Measurements from ENCODE around the gene SLC27A4. TPM values are rescaled to one million over a fixed set of nuclear protein-coding genes. Genes with fewer than 3 reads are reported as not detected.
"Not testable (repeated sequence)": the region's sequence is repeated elsewhere in the genome, so short reads cannot be mapped to it uniquely, and the experiment has no call there.

SLC27A4 gene
- polyA plus RNA-seq, 2 of the 4 experiments (the other 2 are of a cell fraction) = 14.5 to 27.0 TPM

GRCh38 chr9:128337936-128338335, 2.4 kb upstream of the SLC27A4 start:
- FAIRE-seq = no peak
- no peak overlapping the region for H3K4me3 ChIP-seq
- ChIA-PET CTCF (interaction anchor here (0.7 to 6.6 kb wide), 6 partner anchors 8 to 43 kb away, joined by 3 to 40 read pairs (median 4); no protein-coding TSS in a partner anchor), POLR2A (no interaction called here)
- no peaks in the 10 kb centered on the region for H3K9me3 ChIP-seq
- no peak for DNase-seq (ENCODE audit: low read depth in 1 of 2, low spot score in 1 of 2)
- no peak overlapping the region for H3K4me2 ChIP-seq
- ATAC-seq = no peak
- 0 out of 3 replicates have a peak, but pooled peaks cover 4% of the 10 kb centered on the region for H3K4me1 ChIP-seq
- TF ChIP-seq HOXB5 (CRISPR knock-in tag; IDR thresholded peaks at IDR 0.05) = no peak
- TF ChIP-seq HEYL (CRISPR knock-in tag; IDR thresholded peaks at IDR 0.05) = no peak
- TF ChIP-seq POLR2AphosphoS2 (conservative IDR thresholded peaks at IDR 0.05; ENCODE audit: low read length) = no peak
- no peak for TF ChIP-seq TFCP2L1 (CRISPR knock-in tag; IDR thresholded peaks at IDR 0.05)
- TF ChIP-seq FOSL2 (IDR thresholded peaks at IDR 0.05) = no peak
- TF ChIP-seq FOSL2 (CRISPR knock-in tag; IDR thresholded peaks at IDR 0.05) = no peak
- TF ChIP-seq PBX3 (IDR thresholded peaks at IDR 0.05) = no peak
- no peak for TF ChIP-seq ZC3H11A (IDR thresholded peaks at IDR 0.05)
- no peak for TF ChIP-seq ZSCAN20 (CRISPR knock-in tag; IDR thresholded peaks at IDR 0.05)
- no peak for TF ChIP-seq E2F6 (IDR thresholded peaks at IDR 0.05; ENCODE audit: borderline replicate concordance, low read depth)
- 95% methylated on average over 7 of the region's 7 CpGs for WGBS (ENCODE audit: missing lambda C conversion rate)
- no peak overlapping the region for H3K27ac ChIP-seq

GRCh38 chr9:128338852-128339614, 1.3 kb upstream of the SLC27A4 start:
- not testable (repeated sequence) for H3K9me3 ChIP-seq, FAIRE-seq, H3K4me3 ChIP-seq, ATAC-seq, H3K4me1 ChIP-seq
- CTCF ChIA-PET = interaction anchor here (0.6 to 1.8 kb wide), 8 partner anchors 13 to 63 kb away, joined by 3 to 6 read pairs (median 3); partner anchors contain the start of genes GOLGA2 and SWI5
- Histone ChIP-seq H3K27ac (0 out of 6 replicates have a peak overlapping the region, but pooled peaks of 1 of the 2 experiments have one; percentile 89), H3K4me2 (peak overlapping the region; percentile 48)
- DNase-seq (ENCODE audit: low read depth in 1 of 2, low spot score in 1 of 2) = peak in 1 of 2 experiments; percentile 38
- 0 out of 4 replicates have a peak, but pooled peaks of 1 of the 2 experiments have one; percentile 16 for TF ChIP-seq CEBPB (IDR thresholded peaks at IDR 0.05)
- 82% methylated on average over 14 of the region's 15 CpGs for WGBS (ENCODE audit: missing lambda C conversion rate)
- POLR2A ChIA-PET = interaction anchor here (0.8 kb wide), 1 partner anchor 32 kb away, joined by 3 read pairs; no protein-coding TSS in a partner anchor

GRCh38 chr9:128340691-128341434, 536 bp downstream of the SLC27A4 start:
- DNase-seq (ENCODE audit: low read depth in 1 of 2, low spot score in 1 of 2) = peak in 1 of 2 experiments; percentile 20
- peak; percentile 36 to 73 for ATAC-seq
- POLR2A ChIA-PET = interaction anchor here (0.6 to 2.0 kb wide), 10 partner anchors 11 to 150 kb away, joined by 3 to 13 read pairs (median 4); partner anchors contain the start of genes GOLGA2, SWI5 and URM1
- peak overlapping the region; percentile 89 to 92 for H3K27ac ChIP-seq
- no peak for TF ChIP-seq CHD4 (IDR thresholded peaks at IDR 0.05; ENCODE audit: borderline replicate concordance)
- peak; percentile 13; the same call in 1 of the 2 replicates for TF ChIP-seq MAX (IDR thresholded peaks at IDR 0.05)
- 0 out of 2 replicates have a peak, but pooled peaks have one; percentile 47 for TF ChIP-seq TFCP2L1 (CRISPR knock-in tag; IDR thresholded peaks at IDR 0.05)
- no peak for TF ChIP-seq NPAS2 (CRISPR knock-in tag; IDR thresholded peaks at IDR 0.05; ENCODE audit: borderline replicate concordance)
- 0 out of 3 replicates have a peak, but pooled peaks cover 4% of the 10 kb centered on the region for H3K4me1 ChIP-seq
- 3% methylated on average over 16 of the region's 48 CpGs for WGBS (ENCODE audit: missing lambda C conversion rate)
- no peaks in the 10 kb centered on the region for H3K9me3 ChIP-seq
- CTCF ChIA-PET = interaction anchor here (0.6 to 7.2 kb wide), 29 partner anchors 8 to 152 kb away, joined by 3 to 206 read pairs (median 5); partner anchors contain the start of genes COQ4, TRUB2 and URM1
- no peak for FAIRE-seq
- peak overlapping the region; percentile 90 for H3K4me3 ChIP-seq
- H3K4me2 ChIP-seq = peak overlapping the region; percentile 99

Measured in A549 (cell line).